Measurements from ENCODE around the gene TCF19.
"Not testable (repeated sequence)": the region's sequence is repeated elsewhere in the genome, so short reads cannot be mapped to it uniquely, and the experiment has no call there.

TCF19 gene

DNA sequence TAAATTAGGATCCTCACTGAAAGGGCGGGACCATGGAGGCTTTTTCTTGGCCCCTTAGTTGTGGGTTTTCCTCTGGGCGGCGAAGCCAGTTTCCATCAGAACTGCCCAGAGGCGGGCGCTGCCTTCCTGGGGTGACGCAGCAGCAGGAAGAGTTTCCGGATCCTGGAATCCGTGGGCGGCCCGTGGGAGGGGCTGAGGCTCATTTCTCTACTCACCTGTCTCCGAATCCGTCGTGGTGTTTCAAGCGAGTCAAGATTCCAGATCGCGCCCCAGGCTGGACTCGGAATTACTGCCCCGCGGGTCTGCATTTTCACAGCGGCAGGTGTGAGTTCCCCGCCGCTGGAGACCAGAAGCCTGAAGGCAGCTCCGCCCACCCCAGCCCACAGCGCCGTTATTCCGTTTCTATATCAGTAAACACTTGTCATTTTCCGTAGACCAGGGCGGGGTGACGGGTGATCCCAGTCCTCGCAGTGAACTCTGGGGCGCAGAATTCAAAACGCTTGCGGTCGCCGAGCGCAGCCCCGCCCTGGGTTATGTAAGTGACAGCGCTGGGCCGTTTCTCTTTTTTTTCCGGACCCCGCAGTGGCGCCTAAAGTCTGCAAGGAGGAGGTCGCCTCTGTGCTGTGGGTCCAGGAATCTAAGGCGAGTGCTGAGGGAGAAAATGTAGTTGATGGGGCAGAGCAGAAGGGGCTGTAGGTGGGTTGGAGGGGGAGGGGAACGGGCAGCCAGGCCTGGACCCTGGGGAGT lies 39.3 kb downstream of the TCF19 start (continued):
- no peak for TF ChIP-seq PRDM2 (tag by site-specific recombination; IDR thresholded peaks at IDR 0.05; ENCODE audit: borderline replicate concordance)

DNA sequence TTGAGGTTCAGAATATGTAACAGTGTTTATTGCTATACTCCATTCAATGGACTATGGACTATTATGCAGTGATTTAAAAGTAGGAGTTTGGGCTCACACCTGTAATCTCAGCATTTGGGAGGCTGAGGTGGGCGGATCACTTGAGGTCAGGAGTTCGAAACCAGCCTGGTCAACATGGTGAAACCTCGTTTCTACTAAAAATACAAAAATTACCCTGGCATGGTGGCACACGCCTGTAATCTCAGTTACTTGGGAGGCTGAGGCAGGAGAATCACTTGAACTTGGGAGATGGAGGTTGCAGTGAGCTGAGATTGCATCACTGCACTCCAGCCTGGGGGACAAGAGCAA lies 40.7 kb downstream of the TCF19 start:
- H3K4me1 ChIP-seq (ENCODE audit: control insufficient read depth, insufficient read depth, low read length); H3K9me3 ChIP-seq (ENCODE audit: control insufficient read depth, insufficient read depth, low read depth, low read length); H3K27ac ChIP-seq (ENCODE audit: extremely low read depth, low read depth, low read length); CTCF ChIA-PET; H3K4me3 ChIP-seq (ENCODE audit: low read depth, low read length); POLR2A ChIA-PET; H3K36me3 ChIP-seq (ENCODE audit: control insufficient read depth in 2 of 2, insufficient read depth in 1 of 2, low read length in 2 of 2): not testable (repeated sequence)

DNA sequence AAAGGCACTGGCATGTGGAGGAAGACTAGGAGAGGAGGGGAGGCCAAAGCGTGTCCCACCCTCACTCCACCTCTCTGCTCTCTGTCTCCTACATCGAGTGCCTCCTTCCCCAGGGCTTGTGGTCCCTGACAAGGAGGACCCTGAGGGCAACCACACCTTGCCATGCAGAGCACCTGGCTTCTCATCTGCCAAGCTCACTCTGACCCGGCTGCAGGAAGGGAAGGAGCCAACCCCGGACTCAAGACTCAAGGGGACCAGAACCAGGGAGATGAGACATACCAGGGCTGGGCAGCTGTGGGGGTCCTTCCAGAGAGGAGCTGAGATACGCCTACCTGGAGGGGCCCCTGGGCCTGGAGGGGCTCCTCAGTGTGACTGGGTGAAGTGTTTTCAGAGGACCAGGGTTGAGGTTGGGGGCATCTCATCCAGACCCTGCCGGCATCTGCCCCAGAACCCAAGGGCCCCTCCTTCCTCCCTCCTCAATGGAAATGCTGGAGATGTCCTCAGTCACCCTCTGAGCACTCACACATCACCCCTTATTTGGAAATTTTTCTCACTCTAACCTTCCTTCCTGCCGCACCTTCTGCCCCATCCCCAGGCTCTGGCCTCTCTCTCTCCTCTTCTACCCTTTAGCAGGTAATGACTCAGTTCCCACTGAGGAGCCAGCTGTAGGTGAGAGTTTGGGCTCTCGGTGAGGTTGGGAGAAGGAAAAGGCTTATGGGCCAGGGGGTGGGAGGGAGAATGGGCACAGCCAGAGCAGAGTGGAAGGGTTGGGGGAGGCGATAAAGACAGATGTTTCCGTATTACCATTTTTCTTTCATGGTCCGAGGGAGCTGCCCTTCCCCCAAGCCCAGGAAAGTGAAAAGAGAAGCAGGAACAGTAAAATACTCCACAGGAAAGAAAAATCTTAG lies 44.1 kb downstream of the TCF19 start:
- peak; percentile 70 for TF ChIP-seq PRDM1 (tag by site-specific recombination; IDR thresholded peaks at IDR 0.05)
- no peak for TF ChIP-seq ZSCAN16 (tag by site-specific recombination; IDR thresholded peaks at IDR 0.05)
- no peak overlapping the region for H3K27ac ChIP-seq (ENCODE audit: extremely low read depth, low read depth, low read length)
- peaks cover 6% of the 10 kb centered on the region for H3K4me1 ChIP-seq (ENCODE audit: control insufficient read depth, insufficient read depth, low read length)
- no peaks in the 10 kb centered on the region for H3K36me3 ChIP-seq (ENCODE audit: control insufficient read depth in 2 of 2, insufficient read depth in 1 of 2, low read length in 2 of 2)
- no peak overlapping the region for H3K4me3 ChIP-seq (ENCODE audit: low read depth, low read length)
- H3K9me3 ChIP-seq (ENCODE audit: control insufficient read depth, insufficient read depth, low read depth, low read length), result no peaks in the 10 kb centered on the region
- CTCF ChIA-PET, result interaction anchor here (0.7 to 1.5 kb wide), 4 partner anchors 15 to 185 kb away, joined by 3 to 12 read pairs (median 4); no protein-coding TSS in a partner anchor
- POLR2A ChIA-PET, result interaction anchor here (0.6 to 1.1 kb wide), 4 partner anchors 20 to 533 kb away, joined by 3 read pairs; partner anchors contain the start of gene TCF19

- Histone ChIP-seq H3K9me3 (ENCODE audit: control insufficient read depth, insufficient read depth, low read depth, low read length) (no peaks in the 10 kb centered on the region), H3K4me3 (ENCODE audit: low read depth, low read length) (peak overlapping the region; percentile 21), H3K36me3 (ENCODE audit: control insufficient read depth in 2 of 2, insufficient read depth in 1 of 2, low read length in 2 of 2) (no peaks in the 10 kb centered on the region), H3K27ac (ENCODE audit: extremely low read depth, low read depth, low read length) (peak overlapping the region; percentile 48; the same call in 1 of the 2 replicates), H3K4me1 (ENCODE audit: control insufficient read depth, insufficient read depth, low read length) (peaks cover 6% of the 10 kb centered on the region)
- ChIA-PET CTCF (interaction anchor here (0.6 to 1.5 kb wide), 6 partner anchors 16 to 735 kb away, joined by 3 to 12 read pairs (median 3); no protein-coding TSS in a partner anchor), POLR2A (interaction anchor here (0.6 to 1.1 kb wide), 3 partner anchors 19 to 534 kb away, joined by 3 read pairs; partner anchors contain the start of gene TCF19)
- TF ChIP-seq, protein P1, sequence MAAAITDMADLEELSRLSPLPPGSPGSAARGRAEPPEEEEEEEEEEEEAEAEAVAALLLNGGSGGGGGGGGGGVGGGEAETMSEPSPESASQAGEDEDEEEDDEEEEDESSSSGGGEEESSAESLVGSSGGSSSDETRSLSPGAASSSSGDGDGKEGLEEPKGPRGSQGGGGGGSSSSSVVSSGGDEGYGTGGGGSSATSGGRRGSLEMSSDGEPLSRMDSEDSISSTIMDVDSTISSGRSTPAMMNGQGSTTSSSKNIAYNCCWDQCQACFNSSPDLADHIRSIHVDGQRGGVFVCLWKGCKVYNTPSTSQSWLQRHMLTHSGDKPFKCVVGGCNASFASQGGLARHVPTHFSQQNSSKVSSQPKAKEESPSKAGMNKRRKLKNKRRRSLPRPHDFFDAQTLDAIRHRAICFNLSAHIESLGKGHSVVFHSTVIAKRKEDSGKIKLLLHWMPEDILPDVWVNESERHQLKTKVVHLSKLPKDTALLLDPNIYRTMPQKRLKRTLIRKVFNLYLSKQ (tag by site-specific recombination; IDR thresholded peaks at IDR 0.05; ENCODE audit: borderline replicate concordance), result no peak
- no peak for TF ChIP-seq ZNF202 (tag by site-specific recombination; IDR thresholded peaks at IDR 0.05; ENCODE audit: borderline replicate concordance)
- TF ChIP-seq TRIM28 (IDR thresholded peaks at IDR 0.05; ENCODE audit: borderline replicate concordance, low read length), result no peak
- peak; percentile 13; the same call in 1 of the 2 replicates for TF ChIP-seq INSM2 (tag by site-specific recombination; IDR thresholded peaks at IDR 0.05)
- TF ChIP-seq, protein P2, sequence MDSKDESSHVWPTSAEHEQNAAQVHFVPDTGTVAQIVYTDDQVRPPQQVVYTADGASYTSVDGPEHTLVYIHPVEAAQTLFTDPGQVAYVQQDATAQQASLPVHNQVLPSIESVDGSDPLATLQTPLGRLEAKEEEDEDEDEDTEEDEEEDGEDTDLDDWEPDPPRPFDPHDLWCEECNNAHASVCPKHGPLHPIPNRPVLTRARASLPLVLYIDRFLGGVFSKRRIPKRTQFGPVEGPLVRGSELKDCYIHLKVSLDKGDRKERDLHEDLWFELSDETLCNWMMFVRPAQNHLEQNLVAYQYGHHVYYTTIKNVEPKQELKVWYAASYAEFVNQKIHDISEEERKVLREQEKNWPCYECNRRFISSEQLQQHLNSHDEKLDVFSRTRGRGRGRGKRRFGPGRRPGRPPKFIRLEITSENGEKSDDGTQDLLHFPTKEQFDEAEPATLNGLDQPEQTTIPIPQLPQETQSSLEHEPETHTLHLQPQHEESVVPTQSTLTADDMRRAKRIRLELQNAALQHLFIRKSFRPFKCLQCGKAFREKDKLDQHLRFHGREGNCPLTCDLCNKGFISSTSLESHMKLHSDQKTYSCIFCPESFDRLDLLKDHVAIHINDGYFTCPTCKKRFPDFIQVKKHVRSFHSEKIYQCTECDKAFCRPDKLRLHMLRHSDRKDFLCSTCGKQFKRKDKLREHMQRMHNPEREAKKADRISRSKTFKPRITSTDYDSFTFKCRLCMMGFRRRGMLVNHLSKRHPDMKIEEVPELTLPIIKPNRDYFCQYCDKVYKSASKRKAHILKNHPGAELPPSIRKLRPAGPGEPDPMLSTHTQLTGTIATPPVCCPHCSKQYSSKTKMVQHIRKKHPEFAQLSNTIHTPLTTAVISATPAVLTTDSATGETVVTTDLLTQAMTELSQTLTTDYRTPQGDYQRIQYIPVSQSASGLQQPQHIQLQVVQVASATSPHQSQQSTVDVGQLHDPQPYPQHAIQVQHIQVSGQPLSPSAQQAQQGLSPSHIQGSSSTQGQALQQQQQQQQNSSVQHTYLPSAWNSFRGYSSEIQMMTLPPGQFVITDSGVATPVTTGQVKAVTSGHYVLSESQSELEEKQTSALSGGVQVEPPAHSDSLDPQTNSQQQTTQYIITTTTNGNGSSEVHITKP (tag by site-specific recombination; IDR thresholded peaks at IDR 0.05), result peak; percentile 88
- peak; percentile 100 for TF ChIP-seq ZNF600 (tag by site-specific recombination; IDR thresholded peaks at IDR 0.05)
- no peak; the same call in 1 of the 2 replicates for TF ChIP-seq KLF17 (tag by site-specific recombination; IDR thresholded peaks at IDR 0.05)
Observed at GRCh38 chr6:31203345-31203979, 45.1 kb downstream of the TCF19 start.
